HG03575 (cell line): ENCODE results near the gene MCF2L.

Experiments
- ATAC-seq: cut with Tn5 transposase; IDR thresholded peaks from one replicate; pipeline ENCODE4 v1.9.1; 2021; ENCODE audit not compliant: unreplicated experiment, insufficient number of reproducible peaks, low FRiP score; ENCODE audit errors: extremely low read depth

The MCF2L gene

DNA sequence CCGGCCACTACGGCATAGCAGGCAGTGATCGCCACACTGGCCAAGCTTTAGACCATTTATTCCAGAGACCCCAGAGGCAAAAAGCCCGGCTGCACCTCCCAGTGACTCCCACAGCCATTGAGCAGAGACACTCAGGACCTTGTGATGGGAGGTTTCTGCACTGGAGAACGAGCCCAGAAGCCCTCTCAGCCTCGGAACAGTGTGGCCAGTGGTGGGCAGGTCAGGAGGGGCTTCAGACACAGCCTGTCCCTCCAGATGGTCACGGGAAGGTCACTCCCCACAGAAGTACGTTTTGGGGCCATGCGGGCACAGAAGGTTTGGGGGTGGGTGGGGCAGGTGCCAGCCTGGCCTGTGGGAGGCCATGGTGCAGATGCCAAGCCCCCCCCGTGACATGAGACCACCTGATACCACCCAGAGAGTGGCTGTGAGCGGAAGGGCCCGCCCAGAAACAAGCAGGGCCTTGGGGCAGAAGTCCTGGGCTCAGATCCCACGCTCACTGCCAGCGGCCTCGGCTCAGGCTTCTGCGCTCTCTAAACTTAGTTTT is 153.0 kb downstream of the MCF2L start:
- ATAC-seq, result no peak

DNA sequence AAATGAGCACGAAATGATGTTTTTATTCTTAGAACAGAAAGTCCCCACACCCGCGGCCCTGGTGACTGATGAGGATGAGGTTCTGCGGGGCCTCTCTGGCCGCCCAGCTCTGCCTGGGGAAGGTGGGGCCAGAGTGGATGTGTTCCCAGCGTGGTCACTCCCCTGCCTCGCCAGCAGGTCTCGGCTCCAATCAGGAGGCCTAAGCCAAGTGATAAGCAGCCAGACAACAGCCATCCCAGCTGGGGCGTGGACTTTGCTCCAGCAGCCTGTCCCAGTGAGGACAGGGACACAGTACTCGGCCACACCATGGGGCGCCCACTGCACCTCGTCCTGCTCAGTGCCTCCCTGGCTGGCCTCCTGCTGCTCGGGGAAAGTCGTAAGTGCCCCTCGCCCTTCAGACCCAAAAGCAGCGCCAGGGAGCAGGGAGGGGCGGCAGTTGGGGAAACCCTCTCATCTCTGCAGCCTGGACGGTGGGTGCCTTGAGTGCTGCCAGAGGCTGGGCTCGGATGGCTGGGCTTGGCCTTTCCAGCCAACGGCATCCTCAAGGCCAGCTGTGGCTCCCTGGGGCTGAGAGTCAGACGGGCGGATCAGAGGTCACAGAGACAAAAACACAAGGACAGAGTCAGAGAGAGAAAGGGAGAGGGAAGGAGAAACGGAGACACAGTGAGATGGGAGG is 153.7 kb downstream of the MCF2L start, which contains the start of gene F10:
Gene F10, plus strand, starts transcription at position 250 of the 676 bp plus-strand sequence. Its CDS starts 57 bp downstream, at position 307.
- ATAC-seq, result no peak

DNA sequence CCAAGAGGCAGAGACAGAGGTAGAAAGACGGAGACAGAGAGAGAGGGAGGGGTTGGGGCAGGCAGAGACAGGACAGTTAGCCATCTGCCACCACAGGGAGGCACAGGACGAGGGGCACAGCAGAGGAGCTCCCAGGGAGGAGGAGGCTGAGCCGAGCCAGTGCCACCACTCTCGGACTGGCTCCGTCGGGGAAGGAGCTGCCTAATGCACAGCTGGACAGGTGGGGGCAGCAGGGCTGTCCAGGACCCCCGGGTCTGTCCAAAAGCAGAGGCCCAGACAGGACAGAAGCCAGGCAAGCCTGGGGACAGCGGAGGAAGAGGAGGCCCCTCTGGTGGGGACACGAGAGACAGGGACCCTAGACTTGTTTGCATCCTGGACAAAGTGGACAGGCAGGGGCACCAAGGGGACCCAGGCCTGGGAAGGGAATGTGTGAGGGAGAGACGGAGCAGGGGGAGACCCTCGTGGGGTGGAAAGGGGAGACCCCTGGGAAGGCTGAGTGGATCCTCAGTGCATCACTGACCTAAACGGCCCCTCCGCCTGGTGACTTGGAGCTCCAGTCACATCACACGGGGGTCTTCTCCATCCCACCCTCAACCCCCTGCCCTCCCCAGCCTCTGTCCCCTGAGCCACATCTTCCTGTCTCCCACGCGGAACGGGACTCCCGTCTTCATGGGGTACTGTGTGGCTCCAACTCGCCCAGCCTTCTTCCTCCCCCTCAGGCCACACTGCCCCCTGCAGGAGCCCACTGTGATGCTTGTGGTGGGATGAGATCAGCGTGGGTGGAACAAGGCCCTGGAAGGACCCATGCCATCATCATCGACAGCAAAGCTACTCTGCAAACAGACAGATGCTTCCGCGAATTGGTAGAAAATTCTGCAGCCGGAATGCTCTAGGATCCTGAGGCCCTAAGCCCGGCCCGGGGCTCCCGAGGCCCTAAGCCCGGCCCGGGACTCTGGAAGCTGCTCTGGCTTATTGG is 154.5 kb downstream of the MCF2L start:
- ATAC-seq, result no peak

DNA sequence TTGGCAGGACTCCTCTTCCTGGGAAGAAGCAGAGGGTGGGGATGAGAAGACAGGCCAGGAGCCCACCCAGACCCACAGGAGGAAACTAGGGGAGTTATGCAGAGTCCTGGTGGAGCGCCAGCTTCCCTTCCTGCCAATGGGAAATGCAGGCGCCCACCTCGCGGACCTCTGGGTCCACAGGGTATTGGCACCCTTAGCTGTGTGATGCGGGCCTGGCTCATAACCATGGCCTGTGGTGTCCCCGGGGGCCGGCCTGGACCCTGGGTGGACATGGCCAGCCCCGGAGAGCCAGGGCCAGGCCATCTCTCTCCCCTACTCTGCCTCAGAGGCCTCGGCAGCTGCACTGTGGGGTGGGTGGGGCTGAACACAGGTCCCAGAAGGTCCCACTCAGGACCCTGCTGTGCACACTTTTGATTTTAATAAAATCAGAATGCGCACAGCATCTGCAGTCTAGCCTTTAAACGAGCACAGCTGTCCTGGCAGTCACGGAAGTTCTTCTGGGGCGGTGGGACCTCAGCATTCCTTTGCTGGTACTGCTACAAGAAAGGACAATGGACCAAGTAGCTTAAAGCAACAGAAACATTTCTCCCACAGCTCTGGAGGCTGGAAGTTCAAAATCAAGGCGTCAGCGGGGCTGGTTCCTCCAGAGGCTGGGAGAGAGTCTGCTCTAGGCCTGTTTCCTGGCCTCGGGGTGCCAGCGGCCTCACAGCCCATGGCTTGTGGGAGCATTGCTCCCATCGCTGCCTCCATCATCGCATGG is 155.4 kb downstream of the MCF2L start:
- ATAC-seq, result no peak

DNA sequence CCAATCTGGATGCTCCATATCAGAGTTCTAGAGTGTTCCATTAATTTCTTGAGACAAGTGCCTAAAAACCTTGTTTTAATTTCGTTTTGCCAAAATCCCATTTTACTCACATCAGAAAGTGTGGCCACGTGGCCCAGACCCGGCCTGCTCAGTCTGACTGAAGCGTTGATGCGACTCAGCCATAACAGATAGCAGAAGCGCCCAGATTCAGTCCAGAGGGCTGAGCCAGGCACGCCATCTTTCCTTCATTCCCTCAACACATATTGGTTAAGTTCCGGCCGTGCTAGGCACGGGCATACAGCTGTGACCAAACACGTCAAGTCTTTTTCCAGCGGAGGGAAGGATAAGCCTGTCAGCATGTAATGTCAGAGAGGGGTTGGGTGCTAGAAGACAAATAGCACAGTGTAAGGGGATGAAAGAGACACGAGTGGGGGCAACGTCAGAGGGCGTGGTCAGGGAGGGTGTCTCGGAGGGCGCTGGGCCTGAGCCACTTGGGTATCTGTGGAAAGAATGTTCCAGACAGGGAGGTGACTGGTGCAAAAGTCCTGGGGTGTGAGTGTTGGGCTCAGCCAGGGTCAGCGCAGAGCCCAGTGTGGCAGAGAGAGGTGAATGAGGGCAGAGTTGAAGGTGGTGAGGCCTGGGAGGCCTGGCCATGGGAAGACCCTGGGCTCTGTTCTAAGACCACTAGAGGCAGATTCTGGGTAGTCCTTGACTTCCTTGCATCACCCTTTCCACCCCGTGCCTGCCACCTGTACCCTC is 156.7 kb downstream of the MCF2L start:
- ATAC-seq, result no peak

DNA sequence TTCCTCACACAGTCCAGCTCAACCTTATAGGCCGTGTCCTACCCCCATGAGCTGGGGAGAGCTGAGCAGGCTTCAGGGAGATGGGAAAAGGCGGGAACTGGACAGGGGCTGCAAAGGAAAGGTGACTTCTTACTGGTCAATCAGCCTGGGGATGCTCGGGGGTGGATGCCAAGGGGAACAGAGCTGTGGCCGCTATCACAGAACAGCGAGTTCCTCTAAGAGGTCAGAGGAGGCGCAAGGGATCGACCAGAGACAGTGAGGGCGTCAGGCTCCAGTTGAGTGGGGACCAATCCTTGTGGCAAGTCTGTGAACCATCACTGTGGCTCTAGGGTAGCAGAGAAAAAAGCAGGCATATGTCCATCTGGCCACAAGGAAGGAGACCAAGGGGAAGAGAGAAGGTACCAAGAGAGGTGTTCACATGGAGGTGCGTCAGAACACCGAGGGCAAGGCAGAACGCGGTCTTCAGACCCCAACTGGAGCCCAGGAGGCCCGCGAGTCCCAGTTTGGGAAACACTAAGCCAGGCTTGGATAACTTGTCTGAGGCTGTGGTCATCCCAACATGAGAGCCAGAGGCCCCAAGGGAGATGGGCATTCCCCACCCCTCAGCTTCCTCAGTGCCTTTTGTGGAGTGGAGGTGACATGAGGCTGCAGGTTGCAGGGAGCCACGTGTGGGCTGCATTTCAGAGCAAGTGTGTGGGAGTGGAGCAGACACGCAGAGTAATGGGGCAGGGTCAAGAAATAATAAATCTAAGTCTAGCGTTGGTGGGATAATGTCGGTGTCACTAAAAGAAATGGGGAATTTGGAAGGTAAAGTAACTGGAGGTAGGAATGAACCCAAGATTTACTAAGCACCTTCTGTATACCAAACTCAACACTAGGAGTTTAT is 157.5 kb downstream of the MCF2L start:
- no peak for ATAC-seq

DNA sequence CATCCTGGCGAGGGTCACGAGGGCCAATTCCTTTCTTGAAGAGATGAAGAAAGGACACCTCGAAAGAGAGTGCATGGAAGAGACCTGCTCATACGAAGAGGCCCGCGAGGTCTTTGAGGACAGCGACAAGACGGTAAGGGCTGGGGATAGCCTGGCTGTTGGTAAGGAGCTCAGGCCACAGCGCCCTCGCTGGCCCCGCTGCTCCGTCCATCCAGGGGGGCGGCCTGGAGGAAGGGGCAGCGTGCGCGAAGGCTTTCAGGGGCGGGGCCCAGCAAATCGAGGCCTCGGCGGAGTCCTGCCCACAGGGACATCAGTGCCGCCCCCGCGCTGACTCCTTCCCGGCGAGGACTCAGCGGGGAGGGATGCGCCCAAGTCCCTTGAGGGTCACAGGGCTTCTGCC is 160.5 kb downstream of the MCF2L start:
- ATAC-seq, result no peak

DNA sequence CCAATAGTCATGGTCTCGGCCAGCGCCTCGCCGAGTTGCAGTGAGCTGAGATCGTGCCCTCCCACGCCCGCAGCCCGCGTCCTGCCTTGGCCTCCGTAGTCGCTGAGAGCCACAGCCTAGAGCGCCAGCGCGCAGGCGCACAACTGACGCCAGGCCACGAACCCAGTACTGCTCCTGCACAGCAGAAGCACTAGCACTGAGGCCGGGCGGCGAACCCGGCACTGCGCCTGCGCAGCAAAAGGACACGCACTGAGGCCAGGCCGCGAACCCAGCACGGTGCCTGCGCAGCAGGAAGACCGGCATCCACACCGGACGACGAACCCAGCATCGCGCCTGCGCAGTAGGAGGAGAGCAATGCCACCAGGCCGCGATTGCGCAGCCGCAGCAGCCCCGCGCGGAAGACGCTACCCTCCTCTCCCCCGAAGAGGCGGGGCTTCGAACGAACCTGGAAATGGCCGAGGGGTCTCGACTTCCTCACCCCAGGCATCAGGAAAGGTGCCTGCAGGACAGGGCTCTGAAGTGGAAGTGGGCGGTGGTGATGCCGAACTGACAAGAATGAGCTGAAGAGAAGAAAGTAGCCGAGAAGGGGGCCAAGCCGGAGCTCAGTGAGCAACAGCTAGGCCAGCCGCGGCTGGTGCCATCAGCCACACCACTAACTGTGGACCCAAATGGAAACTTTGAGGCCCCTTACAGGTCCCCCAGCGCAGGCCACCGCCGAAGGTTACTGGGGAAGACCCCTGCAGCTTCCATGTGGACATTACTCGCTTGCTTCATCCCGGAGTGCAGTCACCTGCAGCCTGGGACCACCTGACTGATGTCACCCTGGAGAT is 161.1 kb downstream of the MCF2L start:
- no peak for ATAC-seq

DNA sequence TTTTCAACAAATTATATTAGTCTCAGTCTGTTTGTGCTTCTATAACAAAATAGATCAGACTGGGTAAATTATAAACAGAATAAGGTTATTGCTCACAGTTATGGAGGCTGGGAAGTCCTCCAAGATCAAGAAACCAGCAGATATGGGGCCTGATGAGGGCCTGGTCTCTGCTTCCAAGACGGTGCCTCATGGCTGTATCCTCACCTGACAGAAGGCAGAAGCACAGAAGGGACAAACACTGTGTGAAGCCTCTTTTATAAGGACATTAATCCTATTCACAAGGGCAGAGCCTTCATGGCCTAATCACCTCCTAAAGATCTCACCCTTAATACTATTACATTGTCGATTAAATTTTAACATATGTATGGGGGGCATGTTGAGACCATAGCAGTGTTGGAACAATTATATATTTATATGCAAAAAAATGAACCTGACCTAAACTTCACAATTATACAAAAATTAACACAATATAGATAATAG is 166.3 kb downstream of the MCF2L start:
- no peak for ATAC-seq

DNA sequence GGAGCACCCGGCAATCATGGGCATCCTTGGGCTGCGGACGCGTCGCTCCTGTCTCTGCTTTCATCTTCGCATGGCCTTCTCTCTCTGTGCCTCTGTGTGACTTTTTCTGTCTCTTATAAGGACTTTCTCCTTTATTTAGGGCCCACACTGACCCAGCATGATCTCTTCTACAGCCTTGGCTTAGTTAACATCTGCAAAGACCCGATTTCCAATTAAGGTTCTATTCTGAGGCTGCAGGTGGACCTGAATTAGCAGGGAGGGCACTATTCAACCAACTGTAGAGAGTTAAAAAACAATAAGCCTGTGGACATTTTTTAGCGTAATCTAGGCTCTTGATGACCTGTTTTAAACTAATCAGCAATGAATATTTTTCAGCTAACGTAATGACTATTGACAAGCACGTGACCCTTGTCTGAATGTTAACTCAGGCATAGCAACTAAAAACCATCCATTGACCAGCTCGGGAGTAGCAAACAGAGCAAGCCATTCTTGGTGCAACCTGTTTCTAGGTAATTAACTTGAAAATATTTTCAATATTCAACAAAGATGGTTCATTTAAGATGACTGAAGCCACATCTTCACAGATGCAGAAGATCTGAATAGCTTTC is 168.8 kb downstream of the MCF2L start:
- ATAC-seq, result no peak

DNA sequence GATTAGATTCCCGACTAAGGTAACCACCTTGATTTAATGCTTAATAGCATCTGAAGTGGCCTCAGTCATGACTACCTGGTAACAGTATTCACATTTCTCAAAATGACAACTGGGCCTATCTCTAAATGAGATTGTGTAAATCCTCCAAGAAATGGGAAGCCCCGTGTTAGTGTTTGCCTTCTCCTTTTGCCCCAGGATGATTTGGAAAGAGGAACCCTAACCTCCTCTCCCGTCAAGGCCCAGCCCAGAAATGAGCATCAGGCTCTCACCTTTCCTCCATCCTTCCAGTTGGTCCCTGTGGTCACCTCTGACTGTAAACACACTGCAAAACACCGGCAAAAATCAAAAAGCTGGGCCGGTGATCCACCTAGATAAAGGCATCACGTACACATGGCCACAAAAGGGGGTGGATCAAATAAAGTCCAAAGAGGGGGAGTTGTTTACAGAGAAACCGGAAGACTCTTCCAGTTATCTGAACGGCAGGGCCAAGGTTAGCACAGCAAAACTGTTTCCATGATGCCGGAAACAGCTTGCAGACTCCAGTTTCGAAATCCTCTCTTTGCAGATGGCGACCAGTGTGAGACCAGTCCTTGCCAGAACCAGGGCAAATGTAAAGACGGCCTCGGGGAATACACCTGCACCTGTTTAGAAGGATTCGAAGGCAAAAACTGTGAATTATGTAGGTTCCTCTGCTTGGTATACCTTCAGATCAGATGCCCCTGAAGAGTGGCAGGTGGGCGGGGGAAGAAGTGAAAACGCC is 170.0 kb downstream of the MCF2L start:
- no peak for ATAC-seq

DNA sequence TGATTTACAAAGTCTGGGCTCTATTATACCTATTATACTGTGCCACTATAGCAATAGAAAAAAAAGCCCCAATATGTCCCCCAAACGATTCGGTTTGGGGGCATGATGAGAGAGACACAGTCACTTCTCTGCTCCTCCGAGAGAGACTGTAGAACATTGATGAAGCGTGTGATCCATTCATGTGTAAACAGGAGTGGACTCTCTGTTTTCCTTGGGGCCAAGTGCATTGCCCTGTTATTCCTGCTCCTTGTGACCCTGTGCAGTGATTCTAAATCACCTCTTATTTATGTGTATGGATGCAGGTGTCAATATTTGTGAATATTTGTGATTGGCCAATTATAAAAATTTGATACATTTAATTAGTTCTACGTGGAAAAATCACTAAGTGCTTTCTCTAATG is 170.6 kb downstream of the MCF2L start:
- no peak for ATAC-seq

DNA sequence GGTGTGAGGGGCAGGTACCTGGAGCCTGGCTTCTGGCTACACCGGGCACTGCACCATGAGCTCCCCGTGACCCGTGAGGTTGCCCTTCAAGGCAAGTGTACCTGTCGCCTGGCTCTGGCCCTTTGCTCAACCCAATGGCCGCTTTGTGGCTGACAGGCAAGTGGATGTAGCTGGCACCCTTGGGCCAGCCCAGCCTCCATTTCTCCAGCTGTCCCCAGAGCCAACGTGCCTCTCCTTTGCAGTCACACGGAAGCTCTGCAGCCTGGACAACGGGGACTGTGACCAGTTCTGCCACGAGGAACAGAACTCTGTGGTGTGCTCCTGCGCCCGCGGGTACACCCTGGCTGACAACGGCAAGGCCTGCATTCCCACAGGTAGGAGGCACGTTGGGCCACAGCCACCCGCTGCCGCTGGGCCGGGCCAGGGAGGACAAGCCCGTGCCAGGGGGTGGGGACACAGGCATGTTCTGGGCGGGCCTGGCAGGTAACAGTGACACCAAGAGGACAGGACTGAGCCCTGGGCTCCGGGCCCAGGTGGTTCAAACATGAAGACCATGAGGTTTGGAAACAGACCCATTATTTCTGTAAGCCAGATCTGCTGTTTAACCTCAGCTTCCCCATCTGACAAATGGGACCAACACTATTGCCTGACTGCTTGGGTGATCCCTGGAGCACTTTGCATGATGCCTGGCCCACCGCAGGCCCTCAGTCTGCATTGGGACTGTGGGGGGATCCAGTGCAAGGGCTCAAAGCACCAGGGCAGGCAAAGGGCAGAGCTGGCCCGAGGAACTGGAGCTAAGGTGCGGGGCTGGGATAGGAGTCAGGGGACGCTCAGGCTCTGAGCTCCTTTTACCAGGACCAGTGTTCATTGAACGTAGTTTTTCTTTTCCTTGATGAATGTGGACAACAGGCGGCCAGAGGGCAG is 171.9 kb downstream of the MCF2L start:
- no peak for ATAC-seq

DNA sequence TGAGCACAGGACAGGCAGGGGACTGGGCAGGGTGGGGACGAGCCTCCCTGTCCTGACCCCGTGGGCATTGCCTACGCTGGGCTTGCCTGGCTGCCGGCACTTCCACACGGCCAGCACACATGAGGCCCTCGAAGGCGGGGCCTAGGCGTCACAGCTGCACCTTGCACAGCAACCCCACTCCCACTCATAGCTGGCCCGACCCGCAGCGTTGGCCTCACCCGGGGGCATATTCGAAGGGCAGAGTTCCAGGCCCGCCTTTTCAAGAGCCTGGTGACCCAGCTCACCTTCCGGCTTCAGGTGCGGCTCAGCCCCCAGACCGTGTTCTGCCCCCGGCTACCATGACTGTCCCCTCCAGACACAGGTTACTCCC is 172.6 kb downstream of the MCF2L start:
- ATAC-seq, result no peak

DNA sequence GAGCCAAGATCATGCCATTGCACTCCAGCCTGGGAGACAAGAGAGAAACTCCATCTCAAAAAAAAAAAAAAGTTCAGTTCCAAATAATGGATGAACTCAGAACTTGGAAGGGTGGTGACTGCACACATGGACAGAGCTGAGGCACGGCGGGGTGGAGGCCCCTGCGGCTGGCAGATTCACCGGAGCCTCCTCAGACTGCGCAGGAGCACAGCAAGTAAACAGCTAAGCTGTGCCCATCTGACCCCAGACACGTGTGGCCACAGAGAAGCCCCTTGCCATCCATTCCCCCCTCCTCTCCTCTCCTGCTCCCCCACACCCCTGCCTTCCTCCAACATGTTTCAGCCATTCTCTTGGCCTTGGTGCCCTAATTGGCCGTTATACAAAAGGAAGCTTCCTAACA is 173.9 kb downstream of the MCF2L start:
- no peak for ATAC-seq
